H1 (cell line): ENCODE data around the gene FCRLA. TPM values are rescaled to one million over a fixed set of nuclear protein-coding genes. Genes with fewer than 3 reads are reported as not detected.

ENCODE experiments used
- CTBP2 ChIP-seq: IDR thresholded peaks from 2 replicates; pipeline ENCODE4 v1.7.0; 2011; ENCODE audit warnings: borderline replicate concordance, mild to moderate bottlenecking, moderate library complexity, mixed read lengths, low read length; ENCODE audit not compliant: insufficient read depth, insufficient read length
- KDM4A ChIP-seq: IDR thresholded peaks from one replicate; pipeline ENCODE4 v1.7.1; 2012; ENCODE audit warnings: low read depth, mild to moderate bottlenecking, moderate library complexity, low read length, inconsistent platforms; ENCODE audit not compliant: severe bottlenecking
- SIX5 ChIP-seq: IDR thresholded peaks from 2 replicates; pipeline ENCODE4 v1.6.1; 2011; ENCODE audit warnings: mild to moderate bottlenecking, low read depth, low read length
- SUZ12 ChIP-seq: fragments of 200-600 bp; sonication (generic); IDR thresholded peaks from 2 replicates; pipeline ENCODE4 v1.6.1; 2012; ENCODE audit warnings: mild to moderate bottlenecking, inconsistent platforms, low read length, moderate library complexity, mixed read lengths
- TBP ChIP-seq: IDR thresholded peaks from 2 replicates; pipeline ENCODE4 v1.6.1; 2011; ENCODE audit warnings: low read depth, low read length, improper control_type of control experiment
- TCF12 ChIP-seq: IDR thresholded peaks from 2 replicates; pipeline ENCODE4 v1.6.1; 2011; ENCODE audit warnings: low read depth, mild to moderate bottlenecking, low read length
- polyA plus RNA-seq, 7 experiments: library from polyadenylated mRNA; depleted of rRNA in 3 of 7; stranded (reverse) in 5 of 7; unstranded in 2 of 7; fragments of >200 nt in 5 of 7; fragments of 200-250 nt in 2 of 7; gene quantifications; 1 replicate in 5 of 7; 2 replicates in 1 of 7; 4 replicates in 1 of 7; pipeline versions ENCODE4 v1.2.1 to v1.2.3, GENCODE V29; 2011 to 2013; ENCODE audit warnings: missing spikeins in 2 of 7, mixed read lengths in 2 of 7
- total RNA-seq: library from RNA; stranded (reverse); fragmentation: NEBNext Ultra II Directional; extraction: Animal tissue kit (Norgen Biotek cat#: 25700); gene quantifications from 2 replicates; pipeline ENCODE4 v1.2.1, GENCODE V29; 2021
- TF ChIP-seq, protein P1 (sequence below): fragments of 300-600 bp; sonication (generic); IDR thresholded peaks from 2 replicates; pipeline ENCODE4 v1.7.1; 2012; ENCODE audit warnings: low read length, moderate library complexity, mild to moderate bottlenecking, inconsistent platforms; ENCODE audit not compliant: insufficient replicate concordance
- TF ChIP-seq, protein P2 (sequence below): IDR thresholded peaks from 2 replicates; pipeline ENCODE4 v1.6.1; 2012; ENCODE audit warnings: low read length, inconsistent platforms

Gene FCRLA
- total and polyA plus RNA-seq, 2 of the 8 experiments (the other 6 are each of a cell fraction or from before 2014, with no cell fraction given) = not detected

DNA sequence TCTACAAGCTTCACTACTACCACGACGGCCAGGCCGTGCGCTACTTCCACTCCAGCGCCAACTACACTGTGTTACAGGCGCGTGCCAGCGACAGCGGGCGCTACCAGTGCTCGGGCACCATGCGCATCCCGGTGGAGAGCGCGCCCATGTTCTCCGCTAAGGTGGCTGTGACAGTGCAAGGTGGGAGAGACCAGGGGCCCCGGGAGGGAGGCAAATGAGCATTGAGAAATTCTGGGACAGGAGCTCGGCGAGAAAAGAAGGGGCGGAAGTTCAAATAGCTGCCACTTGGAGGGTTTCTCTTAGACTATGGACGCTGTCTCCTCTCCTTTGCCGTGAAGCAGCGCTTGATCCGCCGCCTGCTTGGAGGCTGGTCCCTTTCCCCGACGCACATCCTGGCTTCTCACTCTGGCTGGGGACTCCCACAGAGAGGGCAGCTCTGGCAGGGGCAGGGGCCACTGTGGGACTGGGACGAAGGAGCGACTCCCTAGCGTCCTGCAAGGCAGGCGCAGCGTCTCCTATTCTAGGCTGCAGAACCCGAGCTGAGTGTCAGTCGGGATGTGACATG is 19.0 kb downstream of the FCRLA start (continued):
- TF ChIP-seq, protein P1, sequence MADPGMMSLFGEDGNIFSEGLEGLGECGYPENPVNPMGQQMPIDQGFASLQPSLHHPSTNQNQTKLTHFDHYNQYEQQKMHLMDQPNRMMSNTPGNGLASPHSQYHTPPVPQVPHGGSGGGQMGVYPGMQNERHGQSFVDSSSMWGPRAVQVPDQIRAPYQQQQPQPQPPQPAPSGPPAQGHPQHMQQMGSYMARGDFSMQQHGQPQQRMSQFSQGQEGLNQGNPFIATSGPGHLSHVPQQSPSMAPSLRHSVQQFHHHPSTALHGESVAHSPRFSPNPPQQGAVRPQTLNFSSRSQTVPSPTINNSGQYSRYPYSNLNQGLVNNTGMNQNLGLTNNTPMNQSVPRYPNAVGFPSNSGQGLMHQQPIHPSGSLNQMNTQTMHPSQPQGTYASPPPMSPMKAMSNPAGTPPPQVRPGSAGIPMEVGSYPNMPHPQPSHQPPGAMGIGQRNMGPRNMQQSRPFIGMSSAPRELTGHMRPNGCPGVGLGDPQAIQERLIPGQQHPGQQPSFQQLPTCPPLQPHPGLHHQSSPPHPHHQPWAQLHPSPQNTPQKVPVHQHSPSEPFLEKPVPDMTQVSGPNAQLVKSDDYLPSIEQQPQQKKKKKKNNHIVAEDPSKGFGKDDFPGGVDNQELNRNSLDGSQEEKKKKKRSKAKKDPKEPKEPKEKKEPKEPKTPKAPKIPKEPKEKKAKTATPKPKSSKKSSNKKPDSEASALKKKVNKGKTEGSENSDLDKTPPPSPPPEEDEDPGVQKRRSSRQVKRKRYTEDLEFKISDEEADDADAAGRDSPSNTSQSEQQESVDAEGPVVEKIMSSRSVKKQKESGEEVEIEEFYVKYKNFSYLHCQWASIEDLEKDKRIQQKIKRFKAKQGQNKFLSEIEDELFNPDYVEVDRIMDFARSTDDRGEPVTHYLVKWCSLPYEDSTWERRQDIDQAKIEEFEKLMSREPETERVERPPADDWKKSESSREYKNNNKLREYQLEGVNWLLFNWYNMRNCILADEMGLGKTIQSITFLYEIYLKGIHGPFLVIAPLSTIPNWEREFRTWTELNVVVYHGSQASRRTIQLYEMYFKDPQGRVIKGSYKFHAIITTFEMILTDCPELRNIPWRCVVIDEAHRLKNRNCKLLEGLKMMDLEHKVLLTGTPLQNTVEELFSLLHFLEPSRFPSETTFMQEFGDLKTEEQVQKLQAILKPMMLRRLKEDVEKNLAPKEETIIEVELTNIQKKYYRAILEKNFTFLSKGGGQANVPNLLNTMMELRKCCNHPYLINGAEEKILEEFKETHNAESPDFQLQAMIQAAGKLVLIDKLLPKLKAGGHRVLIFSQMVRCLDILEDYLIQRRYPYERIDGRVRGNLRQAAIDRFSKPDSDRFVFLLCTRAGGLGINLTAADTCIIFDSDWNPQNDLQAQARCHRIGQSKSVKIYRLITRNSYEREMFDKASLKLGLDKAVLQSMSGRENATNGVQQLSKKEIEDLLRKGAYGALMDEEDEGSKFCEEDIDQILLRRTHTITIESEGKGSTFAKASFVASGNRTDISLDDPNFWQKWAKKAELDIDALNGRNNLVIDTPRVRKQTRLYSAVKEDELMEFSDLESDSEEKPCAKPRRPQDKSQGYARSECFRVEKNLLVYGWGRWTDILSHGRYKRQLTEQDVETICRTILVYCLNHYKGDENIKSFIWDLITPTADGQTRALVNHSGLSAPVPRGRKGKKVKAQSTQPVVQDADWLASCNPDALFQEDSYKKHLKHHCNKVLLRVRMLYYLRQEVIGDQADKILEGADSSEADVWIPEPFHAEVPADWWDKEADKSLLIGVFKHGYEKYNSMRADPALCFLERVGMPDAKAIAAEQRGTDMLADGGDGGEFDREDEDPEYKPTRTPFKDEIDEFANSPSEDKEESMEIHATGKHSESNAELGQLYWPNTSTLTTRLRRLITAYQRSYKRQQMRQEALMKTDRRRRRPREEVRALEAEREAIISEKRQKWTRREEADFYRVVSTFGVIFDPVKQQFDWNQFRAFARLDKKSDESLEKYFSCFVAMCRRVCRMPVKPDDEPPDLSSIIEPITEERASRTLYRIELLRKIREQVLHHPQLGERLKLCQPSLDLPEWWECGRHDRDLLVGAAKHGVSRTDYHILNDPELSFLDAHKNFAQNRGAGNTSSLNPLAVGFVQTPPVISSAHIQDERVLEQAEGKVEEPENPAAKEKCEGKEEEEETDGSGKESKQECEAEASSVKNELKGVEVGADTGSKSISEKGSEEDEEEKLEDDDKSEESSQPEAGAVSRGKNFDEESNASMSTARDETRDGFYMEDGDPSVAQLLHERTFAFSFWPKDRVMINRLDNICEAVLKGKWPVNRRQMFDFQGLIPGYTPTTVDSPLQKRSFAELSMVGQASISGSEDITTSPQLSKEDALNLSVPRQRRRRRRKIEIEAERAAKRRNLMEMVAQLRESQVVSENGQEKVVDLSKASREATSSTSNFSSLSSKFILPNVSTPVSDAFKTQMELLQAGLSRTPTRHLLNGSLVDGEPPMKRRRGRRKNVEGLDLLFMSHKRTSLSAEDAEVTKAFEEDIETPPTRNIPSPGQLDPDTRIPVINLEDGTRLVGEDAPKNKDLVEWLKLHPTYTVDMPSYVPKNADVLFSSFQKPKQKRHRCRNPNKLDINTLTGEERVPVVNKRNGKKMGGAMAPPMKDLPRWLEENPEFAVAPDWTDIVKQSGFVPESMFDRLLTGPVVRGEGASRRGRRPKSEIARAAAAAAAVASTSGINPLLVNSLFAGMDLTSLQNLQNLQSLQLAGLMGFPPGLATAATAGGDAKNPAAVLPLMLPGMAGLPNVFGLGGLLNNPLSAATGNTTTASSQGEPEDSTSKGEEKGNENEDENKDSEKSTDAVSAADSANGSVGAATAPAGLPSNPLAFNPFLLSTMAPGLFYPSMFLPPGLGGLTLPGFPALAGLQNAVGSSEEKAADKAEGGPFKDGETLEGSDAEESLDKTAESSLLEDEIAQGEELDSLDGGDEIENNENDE = no peak
- peak; percentile 79; the same call in 1 of the 2 replicates for TF ChIP-seq SUZ12
- peak; percentile 76 for TF ChIP-seq KDM4A
- TF ChIP-seq, protein P2, sequence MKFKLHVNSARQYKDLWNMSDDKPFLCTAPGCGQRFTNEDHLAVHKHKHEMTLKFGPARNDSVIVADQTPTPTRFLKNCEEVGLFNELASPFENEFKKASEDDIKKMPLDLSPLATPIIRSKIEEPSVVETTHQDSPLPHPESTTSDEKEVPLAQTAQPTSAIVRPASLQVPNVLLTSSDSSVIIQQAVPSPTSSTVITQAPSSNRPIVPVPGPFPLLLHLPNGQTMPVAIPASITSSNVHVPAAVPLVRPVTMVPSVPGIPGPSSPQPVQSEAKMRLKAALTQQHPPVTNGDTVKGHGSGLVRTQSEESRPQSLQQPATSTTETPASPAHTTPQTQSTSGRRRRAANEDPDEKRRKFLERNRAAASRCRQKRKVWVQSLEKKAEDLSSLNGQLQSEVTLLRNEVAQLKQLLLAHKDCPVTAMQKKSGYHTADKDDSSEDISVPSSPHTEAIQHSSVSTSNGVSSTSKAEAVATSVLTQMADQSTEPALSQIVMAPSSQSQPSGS = no peak
- 0 out of 2 replicates have a peak, but pooled peaks have one; percentile 11 for TF ChIP-seq TBP
- no peak for TF ChIP-seq TCF12
- no peak for TF ChIP-seq SIX5
- no peak for TF ChIP-seq CTBP2
